Measurements from ENCODE around the gene PARD3B.

Gene PARD3B

DNA sequence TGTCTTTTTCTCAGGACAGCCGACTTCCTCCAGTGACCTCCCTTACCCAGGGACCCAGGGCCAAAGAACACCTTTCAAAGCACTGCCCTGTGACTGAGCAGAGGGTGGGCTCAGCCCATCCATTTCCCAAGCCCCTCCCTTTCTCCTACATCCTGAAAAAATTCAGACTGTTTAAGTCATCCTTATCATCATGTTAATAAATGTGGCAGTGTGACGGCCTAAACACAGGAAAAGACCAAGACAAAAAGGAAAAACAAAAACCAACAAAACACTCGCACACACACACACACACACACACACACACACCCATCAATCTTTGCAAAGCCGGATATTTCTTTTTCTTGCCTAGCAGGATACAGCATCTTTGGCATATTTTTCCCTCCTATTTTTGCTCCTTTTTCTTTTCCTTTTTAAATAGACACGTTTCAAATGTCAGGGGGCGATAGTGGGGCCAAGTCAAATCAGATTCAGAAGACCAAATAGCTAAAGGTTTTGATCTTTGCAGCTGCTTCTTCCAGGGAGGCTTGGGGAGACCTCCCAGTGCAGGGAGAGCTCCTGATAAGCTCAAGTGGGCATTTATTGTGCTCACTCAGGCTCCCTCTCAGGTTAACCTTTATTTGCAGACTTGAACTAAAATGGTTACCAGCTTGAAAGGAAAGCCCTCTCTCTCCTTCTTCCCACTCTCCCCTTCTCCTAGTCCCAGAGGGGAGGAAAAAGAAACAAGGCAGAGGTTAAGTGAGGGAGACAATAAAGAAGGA lies 1097.5 kb downstream of the PARD3B start:
- H3K27ac ChIP-seq (ENCODE audit: low read depth, low read length) = no peak overlapping the region
- H3K4me1 ChIP-seq (ENCODE audit: control insufficient read depth, insufficient read depth, low read length) = peaks cover 23% of the 10 kb centered on the region
- no peak overlapping the region for H3K9ac ChIP-seq (ENCODE audit: low read depth, low read length)
- H3K27me3 ChIP-seq (ENCODE audit: control insufficient read depth, insufficient read depth, low read length) = no peaks in the 10 kb centered on the region
- H3K36me3 ChIP-seq (ENCODE audit: control insufficient read depth, insufficient read depth, low read length) = no peaks in the 10 kb centered on the region
- no peaks in the 10 kb centered on the region for H3K9me3 ChIP-seq (ENCODE audit: control insufficient read depth, insufficient read depth, low read length)
- H3K4me3 ChIP-seq (ENCODE audit: low read depth, low read length) = no peak overlapping the region

- no peak overlapping the region for H3K4me3 ChIP-seq (ENCODE audit: low read depth, low read length)
- H3K9ac ChIP-seq (ENCODE audit: low read depth, low read length) = no peak overlapping the region
- no peaks in the 10 kb centered on the region for H3K9me3 ChIP-seq (ENCODE audit: control insufficient read depth, insufficient read depth, low read length)
- H3K27me3 ChIP-seq (ENCODE audit: control insufficient read depth, insufficient read depth, low read length) = no peaks in the 10 kb centered on the region
- H3K4me1 ChIP-seq (ENCODE audit: control insufficient read depth, insufficient read depth, low read length) = peaks cover 23% of the 10 kb centered on the region
- H3K27ac ChIP-seq (ENCODE audit: low read depth, low read length) = no peak overlapping the region
- H3K36me3 ChIP-seq (ENCODE audit: control insufficient read depth, insufficient read depth, low read length) = no peaks in the 10 kb centered on the region
Observed at GRCh38 chr2:205643391-205643885, 1098.2 kb downstream of the PARD3B start.

DNA sequence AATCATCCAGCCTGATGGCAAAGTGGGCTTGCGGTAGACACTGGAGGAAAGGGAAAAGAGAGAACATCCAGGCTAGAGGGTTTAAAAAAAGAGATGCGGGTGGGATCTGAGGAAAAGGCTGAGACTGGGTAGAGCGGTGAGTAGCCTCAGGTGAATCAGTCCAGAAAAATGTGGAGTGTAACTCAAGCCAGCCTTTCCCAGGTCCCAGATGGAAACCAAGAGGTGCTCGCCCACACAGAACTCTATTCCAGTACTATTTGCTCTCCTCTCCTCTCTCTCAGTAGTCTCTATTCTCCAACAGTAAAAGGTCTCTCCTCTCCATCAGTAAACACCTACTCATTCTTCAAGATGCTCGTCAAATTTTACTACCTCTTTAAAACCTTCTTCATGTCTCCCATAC lies 1098.7 kb downstream of the PARD3B start:
- Histone ChIP-seq H3K9ac (ENCODE audit: low read depth, low read length) (no peak overlapping the region), H3K27ac (ENCODE audit: low read depth, low read length) (no peak overlapping the region), H3K4me1 (ENCODE audit: control insufficient read depth, insufficient read depth, low read length) (peaks cover 23% of the 10 kb centered on the region), H3K27me3 (ENCODE audit: control insufficient read depth, insufficient read depth, low read length) (no peaks in the 10 kb centered on the region), H3K4me3 (ENCODE audit: low read depth, low read length) (no peak overlapping the region), H3K36me3 (ENCODE audit: control insufficient read depth, insufficient read depth, low read length) (no peaks in the 10 kb centered on the region), H3K9me3 (ENCODE audit: control insufficient read depth, insufficient read depth, low read length) (no peaks in the 10 kb centered on the region)

GRCh38 chr2:205646680-205647079 lies 1101.4 kb downstream of the PARD3B start:
- H3K9ac ChIP-seq (ENCODE audit: low read depth, low read length) = no peak overlapping the region
- H3K9me3 ChIP-seq (ENCODE audit: control insufficient read depth, insufficient read depth, low read length) = no peaks in the 10 kb centered on the region

GRCh38 chr2:205650450-205650849 lies 1105.2 kb downstream of the PARD3B start:
- Histone ChIP-seq H3K27me3 (ENCODE audit: control insufficient read depth, insufficient read depth, low read length) (no peaks in the 10 kb centered on the region), H3K9ac (ENCODE audit: low read depth, low read length) (no peak overlapping the region), H3K4me3 (ENCODE audit: low read depth, low read length) (no peak overlapping the region), H3K4me1 (ENCODE audit: control insufficient read depth, insufficient read depth, low read length) (peaks cover 26% of the 10 kb centered on the region), H3K9me3 (ENCODE audit: control insufficient read depth, insufficient read depth, low read length) (no peaks in the 10 kb centered on the region), H3K36me3 (ENCODE audit: control insufficient read depth, insufficient read depth, low read length) (no peaks in the 10 kb centered on the region), H3K27ac (ENCODE audit: low read depth, low read length) (peak overlapping the region; percentile 53)

More at GRCh38 chr2:205646680-205647079, 1101.4 kb downstream of the PARD3B start:
- H3K36me3 ChIP-seq (ENCODE audit: control insufficient read depth, insufficient read depth, low read length) = no peaks in the 10 kb centered on the region
- H3K27ac ChIP-seq (ENCODE audit: low read depth, low read length) = no peak overlapping the region
- H3K4me1 ChIP-seq (ENCODE audit: control insufficient read depth, insufficient read depth, low read length) = peaks cover 26% of the 10 kb centered on the region
- H3K4me3 ChIP-seq (ENCODE audit: low read depth, low read length) = no peak overlapping the region
- no peaks in the 10 kb centered on the region for H3K27me3 ChIP-seq (ENCODE audit: control insufficient read depth, insufficient read depth, low read length)

DNA sequence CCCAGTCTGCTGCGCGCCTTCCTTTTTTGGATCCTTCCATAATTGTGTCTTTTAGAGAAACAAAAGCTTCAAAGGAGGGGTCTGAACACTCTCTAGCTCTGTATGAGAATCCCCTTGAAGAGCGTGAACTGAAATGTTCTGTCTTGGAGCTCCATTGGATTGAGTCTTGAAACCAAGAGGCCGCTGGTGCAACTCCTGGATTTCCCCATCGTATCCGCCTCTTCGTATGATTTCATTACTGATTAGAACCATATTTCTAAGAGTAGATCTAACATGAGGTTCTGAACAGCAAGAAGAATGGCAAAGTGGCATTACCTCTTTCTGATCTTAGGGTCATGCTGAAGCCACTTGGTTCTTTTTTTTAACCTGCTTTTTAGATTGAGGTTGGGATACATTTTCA lies 1105.7 kb downstream of the PARD3B start:
- peak overlapping the region; percentile 53 for H3K27ac ChIP-seq (ENCODE audit: low read depth, low read length)
- H3K9me3 ChIP-seq (ENCODE audit: control insufficient read depth, insufficient read depth, low read length) = no peaks in the 10 kb centered on the region
- H3K4me1 ChIP-seq (ENCODE audit: control insufficient read depth, insufficient read depth, low read length) = peaks cover 26% of the 10 kb centered on the region
- H3K36me3 ChIP-seq (ENCODE audit: control insufficient read depth, insufficient read depth, low read length) = no peaks in the 10 kb centered on the region
- H3K9ac ChIP-seq (ENCODE audit: low read depth, low read length) = no peak overlapping the region
- no peaks in the 10 kb centered on the region for H3K27me3 ChIP-seq (ENCODE audit: control insufficient read depth, insufficient read depth, low read length)
- H3K4me3 ChIP-seq (ENCODE audit: low read depth, low read length) = no peak overlapping the region

GRCh38 chr2:205651719-205652118 lies 1106.4 kb downstream of the PARD3B start:
- H3K27ac ChIP-seq (ENCODE audit: low read depth, low read length) = no peak overlapping the region
- no peaks in the 10 kb centered on the region for H3K27me3 ChIP-seq (ENCODE audit: control insufficient read depth, insufficient read depth, low read length)
- no peak overlapping the region for H3K9ac ChIP-seq (ENCODE audit: low read depth, low read length)
- H3K4me1 ChIP-seq (ENCODE audit: control insufficient read depth, insufficient read depth, low read length) = peaks cover 24% of the 10 kb centered on the region
- H3K9me3 ChIP-seq (ENCODE audit: control insufficient read depth, insufficient read depth, low read length) = no peaks in the 10 kb centered on the region
- H3K4me3 ChIP-seq (ENCODE audit: low read depth, low read length) = no peak overlapping the region
- H3K36me3 ChIP-seq (ENCODE audit: control insufficient read depth, insufficient read depth, low read length) = no peaks in the 10 kb centered on the region

GRCh38 chr2:205654878-205655605 lies 1109.8 kb downstream of the PARD3B start:
- Histone ChIP-seq H3K27me3 (ENCODE audit: control insufficient read depth, insufficient read depth, low read length) (no peaks in the 10 kb centered on the region), H3K4me1 (ENCODE audit: control insufficient read depth, insufficient read depth, low read length) (peaks cover 15% of the 10 kb centered on the region), H3K27ac (ENCODE audit: low read depth, low read length) (no peak overlapping the region), H3K36me3 (ENCODE audit: control insufficient read depth, insufficient read depth, low read length) (no peaks in the 10 kb centered on the region), H3K9ac (ENCODE audit: low read depth, low read length) (no peak overlapping the region), H3K4me3 (ENCODE audit: low read depth, low read length) (no peak overlapping the region), H3K9me3 (ENCODE audit: control insufficient read depth, insufficient read depth, low read length) (no peaks in the 10 kb centered on the region)

GRCh38 chr2:205655779-205656456 lies 1110.6 kb downstream of the PARD3B start:
- H3K9ac ChIP-seq (ENCODE audit: low read depth, low read length) = no peak overlapping the region
- no peaks in the 10 kb centered on the region for H3K9me3 ChIP-seq (ENCODE audit: control insufficient read depth, insufficient read depth, low read length)
- no peaks in the 10 kb centered on the region for H3K27me3 ChIP-seq (ENCODE audit: control insufficient read depth, insufficient read depth, low read length)
- peaks cover 9% of the 10 kb centered on the region; the same call in 1 of the 2 replicates for H3K4me1 ChIP-seq (ENCODE audit: control insufficient read depth, insufficient read depth, low read length)
- no peak overlapping the region for H3K27ac ChIP-seq (ENCODE audit: low read depth, low read length)
- H3K36me3 ChIP-seq (ENCODE audit: control insufficient read depth, insufficient read depth, low read length) = no peaks in the 10 kb centered on the region
- no peak overlapping the region for H3K4me3 ChIP-seq (ENCODE audit: low read depth, low read length)

- Histone ChIP-seq H3K27me3 (ENCODE audit: control insufficient read depth, insufficient read depth, low read length) (no peaks in the 10 kb centered on the region), H3K9ac (ENCODE audit: low read depth, low read length) (no peak overlapping the region), H3K4me1 (ENCODE audit: control insufficient read depth, insufficient read depth, low read length) (peaks cover 10% of the 10 kb centered on the region; the same call in 1 of the 2 replicates), H3K27ac (ENCODE audit: low read depth, low read length) (no peak overlapping the region), H3K9me3 (ENCODE audit: control insufficient read depth, insufficient read depth, low read length) (no peaks in the 10 kb centered on the region), H3K4me3 (ENCODE audit: low read depth, low read length) (no peak overlapping the region), H3K36me3 (ENCODE audit: control insufficient read depth, insufficient read depth, low read length) (no peaks in the 10 kb centered on the region)
Observed at GRCh38 chr2:205656461-205656860, 1111.2 kb downstream of the PARD3B start.

Measured in HUES48 (cell line).